Large intestine (tissue), 3 donors: ENCODE data around the gene TRAF2. TPM values are rescaled to one million over a fixed set of nuclear protein-coding genes. Genes with fewer than 3 reads are reported as not detected.

ENCODE experiments used
- DNase-seq, 2 donors: peaks; one replicate each; pipeline versions ENCODE4 v3.0.0 to v3.0.0-alpha.2; 2013
- H3K27ac ChIP-seq: one replicate; pipeline ENCODE4 v1.5.1; 2013; ENCODE audit warnings: low read length
- H3K27me3 ChIP-seq: 2 replicates; pipeline ENCODE4 v1.6.1; 2013; ENCODE audit warnings: low read length; ENCODE audit not compliant: control insufficient read depth, insufficient read depth
- H3K36me3 ChIP-seq: 2 replicates; pipeline ENCODE4 v1.6.1; 2013; ENCODE audit warnings: low read length; ENCODE audit not compliant: control insufficient read depth, insufficient read depth
- H3K4me1 ChIP-seq: one replicate; pipeline ENCODE4 v1.6.1; 2013; ENCODE audit warnings: low read length; ENCODE audit not compliant: control insufficient read depth, insufficient read depth
- H3K4me3 ChIP-seq: one replicate; pipeline ENCODE4 v1.5.1; 2013; ENCODE audit warnings: low read length
- H3K9me3 ChIP-seq: one replicate; pipeline ENCODE4 v1.6.1; 2013; ENCODE audit warnings: mild to moderate bottlenecking, low read depth, low read length, moderate library complexity; ENCODE audit not compliant: control insufficient read depth
- WGBS: methylation state at CpG from one replicate; pipeline ENCODE4 v1.1.5; 2013; ENCODE audit warnings: low lambda C conversion rate; ENCODE audit not compliant: insufficient coverage; 5-methylcytosine and 5-hydroxymethylcytosine counted together
- polyA plus RNA-seq: library from polyadenylated mRNA; unstranded; fragments of 120-200 nt; gene quantifications from one replicate; pipeline ENCODE4 v1.2.1, GENCODE V29; 2013

TRAF2 gene
- polyA plus RNA-seq, 1 donor: 18.5 TPM

GRCh38 chr9:136973618-136974617 is 87.6 kb downstream of the TRAF2 start:
- WGBS: no CpG with 5 or more reads among the region's 29 CpGs

GRCh38 chr9:136974817-136975535 is 88.7 kb downstream of the TRAF2 start:
- no peak for DNase-seq
- WGBS: no CpG with 5 or more reads among the region's 15 CpGs
- Histone ChIP-seq H3K4me1 (peaks cover 8% of the 10 kb centered on the region), H3K4me3 (no peak overlapping the region), H3K9me3 (no peaks in the 10 kb centered on the region), H3K27me3 (peaks cover 13% of the 10 kb centered on the region), H3K36me3 (no peaks in the 10 kb centered on the region), H3K27ac (no peak overlapping the region)

More at GRCh38 chr9:136973618-136974617, 87.6 kb downstream of the TRAF2 start:
- no peak overlapping the region for H3K27ac ChIP-seq
- no peaks in the 10 kb centered on the region for H3K36me3 ChIP-seq
- peaks cover 8% of the 10 kb centered on the region for H3K4me1 ChIP-seq
- H3K4me3 ChIP-seq: no peak overlapping the region
- peaks cover 8% of the 10 kb centered on the region for H3K27me3 ChIP-seq
- no peak for DNase-seq
- no peaks in the 10 kb centered on the region for H3K9me3 ChIP-seq

- peaks cover 8% of the 10 kb centered on the region for H3K4me1 ChIP-seq
- no peaks in the 10 kb centered on the region for H3K9me3 ChIP-seq
- no peak overlapping the region for H3K4me3 ChIP-seq
- peaks cover 13% of the 10 kb centered on the region for H3K27me3 ChIP-seq
- no peak for DNase-seq
- no peak overlapping the region for H3K27ac ChIP-seq
- H3K36me3 ChIP-seq: no peaks in the 10 kb centered on the region
- no CpG with 5 or more reads among the region's 14 CpGs for WGBS
Measured at GRCh38 chr9:136975644-136976043, 89.3 kb downstream of the TRAF2 start.

Other genes starting within 250 kb of the TRAF2 start
- gene EGFL7, start 223.6 kb upstream of the TRAF2 start, polyA plus RNA-seq: 47.5 TPM
- gene AGPAT2, start 199.1 kb upstream of the TRAF2 start, polyA plus RNA-seq: 175 TPM
- 13.3 TPM for gene DIPK1B, start 173.9 kb upstream of the TRAF2 start, polyA plus RNA-seq
- 7.8 TPM for gene LCN10, start 143.6 kb upstream of the TRAF2 start, polyA plus RNA-seq
- gene LCN6, start 138.0 kb upstream of the TRAF2 start, polyA plus RNA-seq: 2.8 TPM
- 0.06 TPM for gene LCN8, start 128.3 kb upstream of the TRAF2 start, polyA plus RNA-seq
- gene LCN15, start 122.0 kb upstream of the TRAF2 start, polyA plus RNA-seq: 14.0 TPM
- 324 TPM for gene TMEM141, start 95.2 kb upstream of the TRAF2 start, polyA plus RNA-seq
- 27.4 TPM for gene CCDC183, start 90.2 kb upstream of the TRAF2 start, polyA plus RNA-seq
- 97.3 TPM for gene RABL6, start 78.6 kb upstream of the TRAF2 start, polyA plus RNA-seq
- gene AJM1, start 44.0 kb upstream of the TRAF2 start, polyA plus RNA-seq: 10.4 TPM
- 312 TPM for gene PHPT1, start 37.1 kb upstream of the TRAF2 start, polyA plus RNA-seq
- 772 TPM for gene MAMDC4, start 34.2 kb upstream of the TRAF2 start, polyA plus RNA-seq
- gene EDF1, start 20.2 kb upstream of the TRAF2 start, polyA plus RNA-seq: 585 TPM
- 86.8 TPM for gene FBXW5, start 58.2 kb downstream of the TRAF2 start, polyA plus RNA-seq
- 36.0 TPM for gene C8G, start 58.7 kb downstream of the TRAF2 start, polyA plus RNA-seq
- gene LCN12, start 65.8 kb downstream of the TRAF2 start, polyA plus RNA-seq: 121 TPM
- gene PTGDS, start 91.0 kb downstream of the TRAF2 start, polyA plus RNA-seq: 4.6 TPM
- 0.09 TPM for gene LCNL1, start 96.5 kb downstream of the TRAF2 start, polyA plus RNA-seq
- gene PAXX, start 105.9 kb downstream of the TRAF2 start, polyA plus RNA-seq: 38.9 TPM
- gene CLIC3, start 110.1 kb downstream of the TRAF2 start, polyA plus RNA-seq: 3.6 TPM
- gene ABCA2, start 141.7 kb downstream of the TRAF2 start, polyA plus RNA-seq: 25.3 TPM
- 0.69 TPM for gene FUT7, start 145.6 kb downstream of the TRAF2 start, polyA plus RNA-seq
- 42.7 TPM for gene NPDC1, start 159.7 kb downstream of the TRAF2 start, polyA plus RNA-seq
- gene ENTPD2, start 167.5 kb downstream of the TRAF2 start, polyA plus RNA-seq: 9.9 TPM
- gene SAPCD2, start 184.0 kb downstream of the TRAF2 start, polyA plus RNA-seq: 12.1 TPM
- 32.4 TPM for gene UAP1L1, start 191.0 kb downstream of the TRAF2 start, polyA plus RNA-seq
- 39.5 TPM for gene MAN1B1, start 200.5 kb downstream of the TRAF2 start, polyA plus RNA-seq
- 196 TPM for gene DPP7, start 228.2 kb downstream of the TRAF2 start, polyA plus RNA-seq